Right atrium auricular region (tissue), 2 donors: ENCODE results near the gene UBXN2A. TPM values are rescaled to one million over a fixed set of nuclear protein-coding genes. Genes with fewer than 3 reads are reported as not detected.

Experiments used
- DNase-seq: peaks from one replicate; pipeline ENCODE4 v3.0.0-alpha.2; 2019; ENCODE audit warnings: low spot score
- H3K27ac ChIP-seq, 2 donors: fragments of 200-600 bp; sonication (generic); 1 replicate in 1 of 2; 2 replicates in 1 of 2; pipeline ENCODE4 v1.5.1; 2016 to 2019
- H3K27me3 ChIP-seq, 2 donors: fragments of 200-600 bp; sonication (generic); one replicate each; pipeline versions ENCODE4 v1.5.1 to v1.6.0; 2017 to 2019
- H3K36me3 ChIP-seq: fragments of 200-600 bp; sonication (generic); one replicate; pipeline ENCODE4 v1.5.1; 2016
- H3K4me1 ChIP-seq, 2 donors: fragments of 200-600 bp; sonication (generic); one replicate each; pipeline versions ENCODE4 v1.5.1 to v1.6.0; 2017 to 2019
- H3K4me3 ChIP-seq, 2 donors: fragments of 200-600 bp; sonication (generic); 1 replicate in 1 of 2; 2 replicates in 1 of 2; pipeline ENCODE4 v1.5.1; 2017 to 2019; ENCODE audit warnings: mild to moderate bottlenecking in 1 of 2, moderate library complexity in 1 of 2
- H3K9me3 ChIP-seq, 2 donors: fragments of 200-600 bp; sonication (generic); one replicate each; pipeline ENCODE4 v1.5.1; 2019
- CTCF ChIP-seq, 2 donors: fragments of 200-600 bp; sonication (generic); IDR thresholded peaks; one replicate each; pipeline ENCODE4 v1.5.1; 2019; ENCODE audit warnings: antibody characterized with exemption in 2 of 2
- total RNA-seq, 2 donors: library from RNA; depleted of rRNA; stranded (reverse); fragments of >200 nt; gene quantifications; one replicate each; pipeline ENCODE4 v1.1.0, GENCODE V29; 2016

UBXN2A gene
- 10 to 100 TPM; 14.3 to 18.7 TPM for total RNA-seq

- no peaks in the 10 kb centered on the region for H3K27me3 ChIP-seq
- peak within 1 kb of the TSS; percentile 78 to 95 for H3K4me3 ChIP-seq
- no peaks in the 10 kb centered on the region for H3K9me3 ChIP-seq
- peak; percentile 64 for DNase-seq
- no peaks in the 10 kb centered on the region for H3K36me3 ChIP-seq
- peaks cover 0 to 35% of the 10 kb centered on the region in 2 donors for H3K4me1 ChIP-seq
- H3K27ac ChIP-seq, result peak within 1 kb of the TSS; percentile 92 to 98
- TF ChIP-seq CTCF (IDR thresholded peaks at IDR 0.05), result no peak
Measured at GRCh38 chr2:23939987-23940717, at the start of gene UBXN2A. Gene UBXN2A, plus strand, starts transcription at chr2:23940463. Its CDS starts 17,852 bp downstream, at chr2:23958315.

GRCh38 chr2:23900133-23900532 lies 40.1 kb upstream of the UBXN2A start:
- no peak for TF ChIP-seq CTCF (IDR thresholded peaks at IDR 0.05)
- no peaks in the 10 kb centered on the region for H3K27me3 ChIP-seq
- H3K36me3 ChIP-seq, result no peaks in the 10 kb centered on the region
- no peaks in the 10 kb centered on the region for H3K9me3 ChIP-seq
- H3K27ac ChIP-seq, result no peak overlapping the region
- DNase-seq, result no peak
- H3K4me1 ChIP-seq, result peaks cover 0 to 40% of the 10 kb centered on the region in 2 donors
- no peak overlapping the region for H3K4me3 ChIP-seq

- Histone ChIP-seq H3K4me1 (peaks cover 0 to 43% of the 10 kb centered on the region in 2 donors), H3K36me3 (no peaks in the 10 kb centered on the region), H3K27ac (no peak overlapping the region), H3K4me3 (no peak overlapping the region), H3K9me3 (no peaks in the 10 kb centered on the region), H3K27me3 (no peaks in the 10 kb centered on the region)
- TF ChIP-seq CTCF (IDR thresholded peaks at IDR 0.05), result no peak
- DNase-seq, result no peak
Measured at GRCh38 chr2:23900541-23901322, 39.5 kb upstream of the UBXN2A start.

GRCh38 chr2:23901966-23902846 lies 38.1 kb upstream of the UBXN2A start:
- Histone ChIP-seq H3K27me3 (no peaks in the 10 kb centered on the region), H3K27ac (no peak overlapping the region), H3K4me3 (no peak overlapping the region), H3K36me3 (no peaks in the 10 kb centered on the region), H3K4me1 (peaks cover 0 to 43% of the 10 kb centered on the region in 2 donors), H3K9me3 (no peaks in the 10 kb centered on the region)
- no peak for TF ChIP-seq CTCF (IDR thresholded peaks at IDR 0.05)
- no peak for DNase-seq

- H3K4me1 ChIP-seq, result peaks cover 0 to 43% of the 10 kb centered on the region in 2 donors
Measured at GRCh38 chr2:23903034-23903433, 37.2 kb upstream of the UBXN2A start.

More at GRCh38 chr2:23903034-23903433, 37.2 kb upstream of the UBXN2A start:
- no peaks in the 10 kb centered on the region for H3K9me3 ChIP-seq
- no peaks in the 10 kb centered on the region for H3K36me3 ChIP-seq
- H3K27me3 ChIP-seq, result no peaks in the 10 kb centered on the region
- H3K27ac ChIP-seq, result no peak overlapping the region
- H3K4me3 ChIP-seq, result no peak overlapping the region
- no peak for DNase-seq
- no peak for TF ChIP-seq CTCF (IDR thresholded peaks at IDR 0.05)
